ENCODE measurements around the gene HNRNPA1.

DNA sequence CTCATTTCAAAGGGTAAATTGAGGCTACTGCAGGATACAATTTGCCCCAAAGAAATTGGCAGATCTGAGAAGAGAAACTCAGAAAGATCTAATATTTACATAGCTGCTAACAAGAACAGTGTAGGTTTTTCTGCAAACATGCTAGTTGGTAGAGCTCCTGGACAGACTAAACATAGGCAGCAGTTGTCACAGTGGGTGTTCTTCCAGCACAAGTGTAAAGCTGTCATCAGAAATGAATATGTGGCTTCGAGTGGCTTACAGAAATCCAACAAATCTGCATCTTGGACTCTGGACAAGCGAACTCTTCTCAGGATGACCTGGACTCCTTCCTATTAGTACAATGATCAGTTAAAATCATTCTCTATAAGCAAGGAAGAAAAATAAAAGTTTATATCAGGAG is 6.5 kb upstream of the HNRNPA1 start:
- TF ChIP-seq, protein P1, sequence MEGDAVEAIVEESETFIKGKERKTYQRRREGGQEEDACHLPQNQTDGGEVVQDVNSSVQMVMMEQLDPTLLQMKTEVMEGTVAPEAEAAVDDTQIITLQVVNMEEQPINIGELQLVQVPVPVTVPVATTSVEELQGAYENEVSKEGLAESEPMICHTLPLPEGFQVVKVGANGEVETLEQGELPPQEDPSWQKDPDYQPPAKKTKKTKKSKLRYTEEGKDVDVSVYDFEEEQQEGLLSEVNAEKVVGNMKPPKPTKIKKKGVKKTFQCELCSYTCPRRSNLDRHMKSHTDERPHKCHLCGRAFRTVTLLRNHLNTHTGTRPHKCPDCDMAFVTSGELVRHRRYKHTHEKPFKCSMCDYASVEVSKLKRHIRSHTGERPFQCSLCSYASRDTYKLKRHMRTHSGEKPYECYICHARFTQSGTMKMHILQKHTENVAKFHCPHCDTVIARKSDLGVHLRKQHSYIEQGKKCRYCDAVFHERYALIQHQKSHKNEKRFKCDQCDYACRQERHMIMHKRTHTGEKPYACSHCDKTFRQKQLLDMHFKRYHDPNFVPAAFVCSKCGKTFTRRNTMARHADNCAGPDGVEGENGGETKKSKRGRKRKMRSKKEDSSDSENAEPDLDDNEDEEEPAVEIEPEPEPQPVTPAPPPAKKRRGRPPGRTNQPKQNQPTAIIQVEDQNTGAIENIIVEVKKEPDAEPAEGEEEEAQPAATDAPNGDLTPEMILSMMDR (conservative IDR thresholded peaks at IDR 0.05), result no peak
- no peak for TF ChIP-seq ZFX (IDR thresholded peaks at IDR 0.05)
